Fibroblast of lung (primary cell): Measurements from ENCODE around the gene IMP4.

Source experiments
- CTCF ChIP-seq, 2 donors: IDR thresholded peaks in 1 of 2; conservative IDR thresholded peaks in 1 of 2; 1 replicate in 1 of 2; 2 replicates in 1 of 2; pipeline ENCODE4 v1.5.1; 2011 to 2012; ENCODE audit warnings: low read length in 2 of 2, control low read depth in 1 of 2, inconsistent platforms in 1 of 2, low read depth in 1 of 2, mild to moderate bottlenecking in 1 of 2
- EZH2 ChIP-seq: IDR thresholded peaks from 2 replicates; pipeline ENCODE4 v1.5.1; 2012; ENCODE audit warnings: low read length, control low read depth, mild to moderate bottlenecking; ENCODE audit errors: missing control alignments

- TF ChIP-seq CTCF (conservative IDR thresholded peaks at IDR 0.05 in 1 of 2, IDR thresholded peaks at IDR 0.05 in 1 of 2; ENCODE audit: low read depth in 1 of 2, low read length in 2 of 2) (no peak), EZH2 (no peak)
These were observed 38.0 kb upstream of the IMP4 start for GRCh38 chr2:130304726-130305125.
